K562 (cell line): Measurements from ENCODE around the gene TFF2. TPM values are rescaled to one million over a fixed set of nuclear protein-coding genes. Genes with fewer than 3 reads are reported as not detected.

ENCODE experiments used
- CTCF ChIP-seq, 3 experiments: IDR thresholded peaks in 2 of 3; conservative IDR thresholded peaks in 1 of 3; 2 replicates each; pipeline ENCODE4 v1.5.1; 2011 to 2012; ENCODE audit warnings: low read length in 3 of 3, mild to moderate bottlenecking in 3 of 3, control low read depth in 2 of 3, improper control_type of control experiment in 1 of 3, inconsistent platforms in 1 of 3, low read depth in 1 of 3, mixed read lengths in 1 of 3, moderate library complexity in 1 of 3; ENCODE audit not compliant: insufficient read depth in 2 of 3
- TBL1XR1 ChIP-seq, 2 experiments: IDR thresholded peaks; 2 replicates each; pipeline ENCODE4 v1.6.1; 2012; ENCODE audit warnings: improper control_type of control experiment in 2 of 2, low read length in 2 of 2, mild to moderate bottlenecking in 1 of 2
- polyA plus RNA-seq, 8 experiments: library from polyadenylated mRNA; depleted of rRNA in 4 of 8; stranded (reverse) in 5 of 8; unstranded in 3 of 8; fragments of >200 nt; fragmentation: Nextera tagmentation in 2 of 8; fragmentation: Illumina TruSeq in 1 of 8; extraction: Ambion mirVana in 2 of 8; extraction: Trizol in 1 of 8; gene quantifications; 2 replicates each; pipeline versions ENCODE4 v1.2.1 to v1.2.3, GENCODE V29; 2011 to 2014; ENCODE audit warnings: inconsistent platforms in 1 of 8, missing spikeins in 1 of 8
- total RNA-seq, 7 experiments: library from RNA; depleted of rRNA in 6 of 7; stranded (reverse); fragments of >200 nt in 6 of 7; fragmentation: Illumina TruSeq in 2 of 7; extraction: Trizol in 2 of 7; gene quantifications; 2 replicates each; pipeline versions ENCODE4 v1.2.1 to v1.2.3, GENCODE V29; 2011 to 2021; ENCODE audit warnings: low replicate concordance in 1 of 7
- TF ChIP-seq, protein P1 (sequence below): sonication (generic); formaldehyde crosslinking; IDR thresholded peaks from 2 replicates; pipeline ENCODE4 v1.8.0; 2022; ENCODE audit warnings: mild to moderate bottlenecking, missing genetic modification reagents
- TF ChIP-seq, protein P2 (sequence below): sonication (generic); IDR thresholded peaks from 2 replicates; pipeline ENCODE4 v1.6.1; 2016

The TFF2 gene
- total and polyA plus RNA-seq, 9 of the 15 experiments (the other 6 are each of a cell fraction or from before 2014, with no cell fraction given): not detected

DNA sequence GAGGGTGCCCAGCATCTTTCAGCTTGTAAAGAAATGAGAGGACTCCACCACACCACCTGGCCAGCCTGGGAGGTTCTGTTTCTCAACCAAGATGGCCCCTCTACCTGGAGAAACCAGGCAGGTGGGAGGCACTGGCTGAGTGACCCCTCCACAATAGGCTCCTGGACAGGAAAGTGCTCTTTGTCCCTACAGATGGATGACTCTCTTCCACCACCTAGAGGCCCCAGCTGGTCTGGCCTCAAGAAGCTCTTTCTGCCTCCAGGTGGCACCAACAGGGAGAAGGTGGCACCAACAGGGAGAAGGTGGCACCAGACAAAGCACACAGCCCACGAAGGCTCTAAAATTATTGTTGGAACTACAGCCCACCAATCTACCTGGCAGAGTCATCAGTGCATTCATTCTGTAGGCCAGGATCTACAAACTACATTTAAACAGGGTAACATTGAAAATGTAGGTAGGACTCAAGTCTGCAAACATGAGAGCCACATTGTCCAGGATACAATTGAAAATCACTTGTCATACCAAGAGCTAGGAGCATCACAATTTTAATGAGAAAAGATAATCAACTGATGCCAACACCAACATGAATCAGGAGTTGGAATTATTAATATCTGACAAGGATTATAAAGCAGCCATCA, 30.7 kb upstream of the TFF2 start (continued):
- TF ChIP-seq, protein P1, sequence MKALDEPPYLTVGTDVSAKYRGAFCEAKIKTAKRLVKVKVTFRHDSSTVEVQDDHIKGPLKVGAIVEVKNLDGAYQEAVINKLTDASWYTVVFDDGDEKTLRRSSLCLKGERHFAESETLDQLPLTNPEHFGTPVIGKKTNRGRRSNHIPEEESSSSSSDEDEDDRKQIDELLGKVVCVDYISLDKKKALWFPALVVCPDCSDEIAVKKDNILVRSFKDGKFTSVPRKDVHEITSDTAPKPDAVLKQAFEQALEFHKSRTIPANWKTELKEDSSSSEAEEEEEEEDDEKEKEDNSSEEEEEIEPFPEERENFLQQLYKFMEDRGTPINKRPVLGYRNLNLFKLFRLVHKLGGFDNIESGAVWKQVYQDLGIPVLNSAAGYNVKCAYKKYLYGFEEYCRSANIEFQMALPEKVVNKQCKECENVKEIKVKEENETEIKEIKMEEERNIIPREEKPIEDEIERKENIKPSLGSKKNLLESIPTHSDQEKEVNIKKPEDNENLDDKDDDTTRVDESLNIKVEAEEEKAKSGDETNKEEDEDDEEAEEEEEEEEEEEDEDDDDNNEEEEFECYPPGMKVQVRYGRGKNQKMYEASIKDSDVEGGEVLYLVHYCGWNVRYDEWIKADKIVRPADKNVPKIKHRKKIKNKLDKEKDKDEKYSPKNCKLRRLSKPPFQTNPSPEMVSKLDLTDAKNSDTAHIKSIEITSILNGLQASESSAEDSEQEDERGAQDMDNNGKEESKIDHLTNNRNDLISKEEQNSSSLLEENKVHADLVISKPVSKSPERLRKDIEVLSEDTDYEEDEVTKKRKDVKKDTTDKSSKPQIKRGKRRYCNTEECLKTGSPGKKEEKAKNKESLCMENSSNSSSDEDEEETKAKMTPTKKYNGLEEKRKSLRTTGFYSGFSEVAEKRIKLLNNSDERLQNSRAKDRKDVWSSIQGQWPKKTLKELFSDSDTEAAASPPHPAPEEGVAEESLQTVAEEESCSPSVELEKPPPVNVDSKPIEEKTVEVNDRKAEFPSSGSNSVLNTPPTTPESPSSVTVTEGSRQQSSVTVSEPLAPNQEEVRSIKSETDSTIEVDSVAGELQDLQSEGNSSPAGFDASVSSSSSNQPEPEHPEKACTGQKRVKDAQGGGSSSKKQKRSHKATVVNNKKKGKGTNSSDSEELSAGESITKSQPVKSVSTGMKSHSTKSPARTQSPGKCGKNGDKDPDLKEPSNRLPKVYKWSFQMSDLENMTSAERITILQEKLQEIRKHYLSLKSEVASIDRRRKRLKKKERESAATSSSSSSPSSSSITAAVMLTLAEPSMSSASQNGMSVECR: no peak
- TF ChIP-seq, protein P2, sequence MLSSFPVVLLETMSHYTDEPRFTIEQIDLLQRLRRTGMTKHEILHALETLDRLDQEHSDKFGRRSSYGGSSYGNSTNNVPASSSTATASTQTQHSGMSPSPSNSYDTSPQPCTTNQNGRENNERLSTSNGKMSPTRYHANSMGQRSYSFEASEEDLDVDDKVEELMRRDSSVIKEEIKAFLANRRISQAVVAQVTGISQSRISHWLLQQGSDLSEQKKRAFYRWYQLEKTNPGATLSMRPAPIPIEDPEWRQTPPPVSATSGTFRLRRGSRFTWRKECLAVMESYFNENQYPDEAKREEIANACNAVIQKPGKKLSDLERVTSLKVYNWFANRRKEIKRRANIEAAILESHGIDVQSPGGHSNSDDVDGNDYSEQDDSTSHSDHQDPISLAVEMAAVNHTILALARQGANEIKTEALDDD: no peak
- TF ChIP-seq TBL1XR1 (IDR thresholded peaks at IDR 0.05; ENCODE audit: low read length in 2 of 2) (no peak), CTCF (IDR thresholded peaks at IDR 0.05 in 2 of 3, conservative IDR thresholded peaks at IDR 0.05 in 1 of 3; ENCODE audit: insufficient read depth in 2 of 3, low read depth in 1 of 3, low read length in 3 of 3) (peak; percentile 73 to 98 (median 95))
- TF ChIP-seq, all 486 proteins: peak for 5
